GM18907 (cell line): ENCODE results near the gene ELP5.
"Not testable (repeated sequence)": the region's sequence is repeated elsewhere in the genome, so short reads cannot be mapped to it uniquely, and the experiment has no call there.

Source experiments
- ATAC-seq: cut with Tn5 transposase; IDR thresholded peaks from one replicate; pipeline ENCODE4 v1.9.1; 2021; ENCODE audit warnings: mild to moderate bottlenecking, moderate library complexity; ENCODE audit not compliant: unreplicated experiment

The ELP5 gene

DNA sequence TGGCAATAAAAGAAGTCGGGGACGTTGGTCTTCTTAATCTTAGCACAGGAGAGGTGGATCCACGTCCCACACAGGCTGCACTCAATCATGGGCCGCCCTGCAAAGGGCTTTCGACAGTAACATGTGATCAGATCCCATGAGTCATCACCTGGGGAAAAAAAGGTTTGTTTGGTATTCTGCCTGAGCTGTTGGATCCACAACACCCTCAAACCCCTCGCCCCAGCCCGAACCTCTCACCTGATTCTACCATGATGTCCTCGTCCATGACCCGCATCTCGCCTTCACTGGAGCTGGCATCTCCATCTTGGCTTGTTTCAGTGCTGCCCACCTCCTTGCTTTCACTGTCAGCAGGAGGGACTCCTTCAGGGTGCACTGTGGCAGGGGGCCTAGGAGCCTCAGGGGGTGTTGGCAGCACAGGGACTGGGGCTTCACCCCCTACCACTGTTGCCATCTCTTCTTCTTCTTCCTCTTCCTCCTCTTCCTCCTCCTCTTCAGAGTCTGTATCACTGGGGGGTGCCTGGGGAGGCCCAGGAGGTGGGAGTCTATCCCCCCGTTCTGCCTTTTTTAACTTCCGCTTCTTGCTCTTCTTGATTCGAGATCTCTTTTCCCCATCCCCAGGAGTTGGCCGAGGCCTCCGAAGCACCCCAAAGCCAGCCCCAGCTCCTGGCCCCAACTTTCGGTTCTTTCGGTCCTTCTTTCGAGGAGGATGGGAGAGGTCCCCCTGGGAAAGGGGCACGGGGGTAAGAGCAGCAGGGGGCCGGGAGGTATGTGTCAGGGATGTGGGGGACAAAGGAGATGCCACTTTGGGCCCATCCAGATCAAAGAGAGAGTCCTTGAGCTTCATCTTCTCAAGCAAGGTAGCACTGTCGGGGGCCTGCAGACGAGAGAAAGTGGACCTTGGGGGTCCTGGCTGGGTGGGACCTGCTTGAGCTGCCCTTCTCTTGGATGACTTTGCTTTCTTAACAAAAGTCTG is 16.0 kb upstream of the ELP5 start:
- no peak for ATAC-seq

DNA sequence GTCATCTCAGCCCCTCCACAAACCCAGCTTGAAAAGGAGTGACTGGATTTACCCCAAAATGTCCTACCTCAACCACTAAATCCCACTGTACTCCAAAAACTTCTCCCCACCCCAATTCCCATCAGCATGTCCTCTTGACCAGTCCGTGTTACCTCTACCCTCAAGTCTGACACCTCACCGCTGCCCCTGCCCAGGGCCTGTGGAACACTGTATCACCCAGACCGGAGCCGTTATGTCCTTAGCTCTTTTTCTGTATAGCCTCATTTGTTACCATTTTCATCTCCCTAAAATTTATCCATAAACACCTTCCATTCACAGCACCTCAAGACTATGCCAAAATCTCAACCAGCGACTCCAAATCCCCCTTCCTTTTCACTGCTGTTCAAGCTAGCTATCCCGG is 15.2 kb upstream of the ELP5 start:
- ATAC-seq: no peak

DNA sequence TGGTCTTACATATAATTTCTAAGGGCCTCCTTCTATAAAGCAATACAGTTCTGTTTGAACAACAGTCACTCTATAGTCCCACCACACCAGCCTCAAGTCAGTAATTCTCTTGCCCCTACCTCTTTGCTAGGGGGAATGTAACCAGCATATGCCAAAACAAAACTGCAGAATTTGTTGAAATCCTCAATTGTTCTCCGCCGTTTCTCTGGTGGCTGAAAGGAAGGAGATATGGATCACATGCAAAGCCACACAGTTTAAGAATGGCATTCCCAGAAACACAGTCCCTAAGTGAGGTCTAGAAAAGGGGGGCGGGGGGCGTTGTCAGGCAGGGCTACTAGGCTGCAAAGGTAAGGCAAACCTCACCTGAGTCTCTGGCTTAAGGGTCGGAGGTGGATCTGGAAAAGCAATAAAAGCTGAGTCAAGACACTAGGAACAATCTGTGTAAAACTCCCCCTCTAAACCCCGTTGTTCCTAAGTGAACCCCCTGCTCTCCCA is 14.7 kb upstream of the ELP5 start:
- no peak for ATAC-seq

DNA sequence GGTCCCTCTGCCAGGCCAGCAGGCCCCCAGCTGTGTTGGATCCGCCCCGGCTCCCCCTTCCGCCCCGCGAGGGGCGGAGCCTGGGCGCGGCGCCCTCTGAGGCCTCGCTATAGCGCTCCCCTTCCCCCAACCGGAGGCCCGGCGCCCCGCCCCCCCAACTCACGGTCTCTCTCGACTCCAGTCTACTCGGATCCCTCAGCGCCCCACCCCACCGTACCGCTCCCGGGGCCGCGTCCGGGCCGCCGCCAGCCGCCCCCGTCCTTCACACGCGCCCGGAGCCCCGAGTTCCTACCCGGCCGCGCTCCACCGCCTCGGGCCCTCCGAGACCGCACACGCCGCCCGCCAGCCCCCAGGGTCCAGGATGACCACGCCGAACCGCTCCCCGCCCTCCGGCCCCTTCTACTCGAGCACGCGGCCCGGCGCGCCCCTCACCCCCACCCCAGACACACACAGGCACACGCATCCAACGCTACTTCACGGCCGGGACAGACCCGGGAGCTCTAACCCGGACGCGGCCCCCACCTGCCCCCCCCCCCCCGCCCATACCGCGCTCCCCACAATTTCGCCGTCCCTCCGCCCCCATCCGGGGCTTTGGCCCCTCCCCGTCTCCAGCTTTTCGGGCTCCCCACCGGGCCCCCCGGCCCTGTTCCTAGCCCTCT is 14.1 kb upstream of the ELP5 start:
- ATAC-seq: peak; percentile 10

DNA sequence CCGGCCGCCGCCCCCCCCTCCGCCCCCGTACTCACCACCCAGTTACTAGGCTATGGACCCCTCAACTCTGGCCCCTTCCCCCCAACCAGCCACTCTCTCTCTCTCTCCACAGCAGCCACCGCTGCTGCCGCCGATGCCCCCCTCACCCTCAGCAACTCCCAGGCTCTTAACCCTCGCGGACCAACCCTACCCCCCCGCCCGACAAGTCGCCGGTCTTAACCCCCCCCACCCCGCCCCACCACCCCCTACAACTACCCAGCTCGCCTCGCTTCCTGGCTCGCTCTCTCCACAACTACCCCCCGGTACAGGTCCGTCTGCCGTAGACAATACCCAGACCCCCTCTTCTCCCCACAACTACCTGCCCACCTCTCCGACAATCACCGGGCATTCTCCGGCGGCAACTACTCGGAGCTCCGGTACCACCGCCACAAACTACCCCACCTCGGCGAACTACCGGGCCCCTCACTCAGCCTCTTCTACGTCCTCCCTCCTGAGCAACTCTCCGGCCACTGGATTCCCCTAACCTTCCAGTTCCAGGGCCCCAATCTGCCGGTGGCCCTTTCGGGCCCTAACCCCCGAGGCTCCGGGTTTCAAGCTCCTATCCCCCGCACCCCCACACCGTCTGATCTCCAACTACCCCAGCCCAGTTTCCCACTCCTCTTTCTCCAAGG is 13.5 kb upstream of the ELP5 start:
- ATAC-seq: no peak

DNA sequence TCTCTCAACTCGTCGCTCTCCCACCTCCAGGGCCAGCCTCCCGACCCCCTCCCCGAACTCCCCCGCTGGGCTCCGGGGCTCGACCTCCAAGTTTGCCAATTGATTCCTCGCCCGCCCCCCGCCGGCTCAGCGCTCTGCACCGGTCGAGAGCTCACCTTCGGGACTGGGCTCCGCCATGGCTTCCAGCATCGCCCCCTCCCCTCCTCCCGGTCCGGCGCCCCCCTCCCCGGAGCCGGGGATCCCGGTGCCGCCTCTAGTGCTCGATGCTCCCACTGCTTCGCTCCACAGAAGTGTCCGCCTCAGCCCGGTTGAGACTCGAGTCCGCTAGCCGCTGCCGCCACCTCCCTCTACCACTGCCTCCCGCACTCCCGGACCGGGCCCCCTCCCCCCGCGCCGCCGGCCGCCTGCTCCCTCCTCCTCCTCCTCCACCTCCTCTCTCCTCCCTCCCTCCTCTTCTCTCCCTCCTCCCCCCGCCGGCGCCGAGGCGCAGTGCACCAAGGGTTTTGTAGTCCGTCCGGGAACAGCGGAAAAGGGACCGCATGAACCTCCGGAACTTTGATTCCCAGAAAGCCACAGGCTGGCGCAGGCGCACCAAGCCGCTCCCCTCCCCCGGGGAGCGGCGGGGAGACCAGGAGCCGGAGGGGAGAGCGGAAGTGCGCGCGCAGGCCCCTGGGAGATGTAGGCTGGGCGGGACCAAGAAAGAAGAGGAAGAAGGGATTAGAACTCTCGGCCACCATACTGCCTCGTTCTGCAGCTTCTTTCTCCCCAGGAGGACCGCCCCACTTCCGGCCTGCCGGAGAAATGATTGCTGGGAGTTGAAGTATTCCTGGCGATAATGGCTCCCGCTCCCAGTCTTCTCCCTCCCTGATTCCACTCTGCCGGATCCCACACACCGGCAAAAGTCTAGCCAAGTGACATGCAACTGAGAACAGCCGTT is 12.7 kb upstream of the ELP5 start, which contains the start of gene PHF23:
TSS of gene PHF23 (minus strand) at position 367 of the 937 bp plus-strand sequence. CDS start at position 189, 178 bp downstream.
- peak; percentile 54 for ATAC-seq

DNA sequence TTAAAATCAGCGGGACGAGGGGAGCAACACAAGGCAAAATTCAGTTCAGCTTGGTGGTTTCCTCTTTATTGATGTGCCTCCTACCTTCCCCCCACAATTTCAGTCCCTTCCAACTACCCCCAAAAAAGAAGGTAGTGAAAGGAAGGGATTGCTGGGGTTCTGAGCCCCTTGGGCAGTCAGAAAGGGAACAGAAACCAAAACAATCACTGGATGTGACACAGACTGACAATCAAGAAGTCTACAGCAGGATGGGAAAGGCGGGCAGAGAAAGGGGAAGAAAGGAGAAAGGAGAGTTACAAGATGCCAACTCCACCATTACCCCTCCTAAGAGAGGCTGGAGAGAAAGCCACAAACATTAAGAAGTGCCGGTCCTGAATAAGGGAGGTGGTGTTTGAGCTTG is 11.6 kb upstream of the ELP5 start:
- no peak for ATAC-seq

DNA sequence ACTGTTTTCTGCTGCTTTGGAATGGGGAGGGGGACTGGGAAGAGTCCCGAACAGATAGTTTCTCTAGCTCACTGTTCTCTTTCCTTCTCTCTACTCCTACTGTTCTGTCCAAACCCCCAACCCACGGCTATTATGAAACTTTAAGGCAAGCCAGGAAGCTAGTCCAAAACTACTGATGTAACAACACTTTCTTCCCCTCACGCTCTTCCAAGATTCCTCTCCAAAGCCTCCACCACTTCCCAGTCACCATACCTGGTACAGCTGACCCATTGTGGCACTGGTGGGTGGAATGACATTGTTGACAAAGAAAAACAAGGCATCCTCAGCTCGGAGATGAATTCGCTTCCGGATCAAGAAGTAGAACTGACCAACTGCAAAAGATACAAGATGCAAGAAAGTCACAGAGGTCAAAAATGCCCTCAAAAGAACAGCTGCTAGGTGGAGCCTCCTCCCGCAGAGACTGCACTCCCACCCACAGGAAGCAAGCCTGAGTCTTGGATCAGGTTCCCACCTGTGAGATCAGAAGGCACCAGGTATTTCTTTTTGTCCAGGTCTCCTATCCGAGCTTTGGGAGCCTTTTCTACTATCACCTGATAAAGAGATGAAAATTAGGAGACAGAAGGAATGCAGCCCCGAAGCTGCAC is 10.8 kb upstream of the ELP5 start:
- no peak for ATAC-seq

DNA sequence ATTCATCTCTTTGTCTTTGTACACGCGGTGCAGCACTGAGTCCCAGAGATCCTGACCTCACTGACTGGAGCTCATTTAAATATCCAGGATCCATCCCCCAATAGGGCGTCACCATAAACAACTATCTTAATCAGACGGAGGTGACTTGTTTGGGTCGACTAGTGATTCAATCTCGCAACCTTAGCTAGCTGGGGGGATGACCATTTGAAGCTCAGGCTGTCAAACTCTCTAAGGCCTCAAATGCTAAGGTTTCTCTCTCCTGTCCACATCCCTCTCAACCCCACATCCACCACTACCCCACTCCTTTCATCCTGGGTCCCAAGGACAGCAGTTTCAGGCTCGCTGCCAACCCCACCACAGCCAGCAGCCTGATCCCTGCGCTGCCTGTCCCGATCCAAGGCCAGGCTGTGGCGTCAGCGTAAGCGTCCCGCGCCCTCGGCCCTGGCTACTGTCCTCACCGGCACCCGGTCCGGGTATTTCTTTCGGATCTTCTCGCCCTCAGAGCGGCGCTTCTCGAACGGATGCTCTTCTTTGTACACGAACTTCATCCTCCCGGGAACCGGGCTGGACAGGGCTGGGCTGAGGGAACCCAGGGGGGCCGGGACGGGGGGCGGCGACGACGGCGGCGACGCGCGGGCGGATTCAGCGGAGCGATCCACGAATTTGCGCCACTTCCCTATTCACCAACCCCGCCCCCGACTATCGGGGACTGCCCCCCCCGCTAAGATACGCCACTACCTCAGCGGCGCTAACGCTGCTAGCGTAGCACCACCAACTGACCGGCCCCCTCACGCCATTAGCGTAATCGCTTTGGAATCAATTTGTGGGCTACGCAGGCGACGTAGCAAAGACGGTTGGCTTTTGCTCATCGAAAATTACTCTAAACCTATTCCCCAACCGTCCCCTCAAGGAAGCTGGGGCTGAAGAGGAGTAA is 10.0 kb upstream of the ELP5 start, which contains the start of gene GABARAP:
TSS of gene GABARAP (minus strand) at position 667 of the 934 bp plus-strand sequence. CDS start at position 548, 119 bp downstream.
- ATAC-seq: peak; percentile 29

DNA sequence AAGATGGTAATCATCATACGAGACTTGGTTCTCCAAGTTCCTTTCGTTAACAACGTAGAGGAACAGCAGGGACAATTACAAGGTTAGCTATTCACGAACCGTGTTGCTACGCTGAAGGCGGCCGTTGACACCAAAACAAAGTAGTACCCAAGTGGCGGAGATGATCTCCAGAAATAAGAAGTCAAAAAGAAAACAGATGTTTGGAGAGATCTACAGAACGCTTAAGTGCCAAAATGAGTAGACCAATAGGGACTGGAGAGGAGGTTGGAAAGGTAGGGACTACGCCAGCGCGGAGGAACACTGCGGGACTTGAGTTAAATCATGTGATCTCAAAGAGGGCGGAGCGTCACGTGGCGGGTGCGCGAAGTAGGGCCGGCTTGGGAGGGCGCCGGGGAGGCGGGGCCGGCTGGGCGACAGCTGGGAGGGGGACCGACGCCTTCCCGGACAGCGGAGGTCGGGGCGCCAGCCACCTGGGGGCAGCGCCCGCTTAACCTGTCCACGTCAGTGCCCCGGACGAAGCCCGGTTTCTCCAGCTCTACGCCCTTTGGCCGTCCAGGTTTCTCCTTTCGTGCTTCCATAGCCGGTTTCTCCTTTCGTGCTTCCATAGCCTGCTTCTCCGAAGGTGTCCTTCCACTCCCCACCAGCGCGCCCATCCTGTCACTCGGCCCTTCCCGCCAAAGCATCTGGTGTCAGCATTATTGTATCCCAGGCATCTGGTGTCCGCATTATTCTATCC is 9.1 kb upstream of the ELP5 start:
- peak; percentile 48 for ATAC-seq

DNA sequence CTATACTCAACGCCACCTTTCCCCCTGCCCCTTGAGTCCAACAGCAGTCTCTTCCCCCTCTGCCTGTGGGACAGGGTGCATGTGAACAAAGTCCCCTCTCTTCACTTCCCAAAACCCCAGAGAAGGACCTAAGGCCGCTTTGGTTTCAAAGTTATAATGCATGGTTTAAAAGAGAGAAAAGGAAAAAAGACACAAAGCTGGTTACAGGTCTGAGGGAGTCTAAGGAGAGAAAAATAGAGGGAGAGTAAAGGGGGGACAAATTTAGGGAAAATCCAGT is 8.6 kb upstream of the ELP5 start:
- no peak for ATAC-seq

DNA sequence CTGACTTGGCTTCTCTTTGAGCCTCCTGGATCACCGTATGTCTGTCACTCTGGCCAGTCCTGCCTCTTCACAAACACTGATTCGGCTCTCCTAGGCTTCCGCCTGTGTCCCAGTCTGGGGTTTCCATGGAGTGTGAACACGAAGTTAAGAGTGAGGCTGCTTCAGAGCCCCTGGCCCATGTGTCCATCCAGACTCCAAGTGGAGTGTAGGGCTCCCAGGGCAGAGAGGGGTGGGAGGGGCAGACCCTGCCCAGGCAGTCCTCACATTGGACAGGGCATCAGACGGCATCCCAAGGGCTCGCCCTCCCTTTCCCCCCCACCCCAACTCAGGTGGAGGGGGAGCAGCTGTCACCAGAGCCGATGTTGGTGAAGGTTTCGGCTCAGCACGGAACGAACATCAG is 8.2 kb upstream of the ELP5 start:
- not testable (repeated sequence) for ATAC-seq

DNA sequence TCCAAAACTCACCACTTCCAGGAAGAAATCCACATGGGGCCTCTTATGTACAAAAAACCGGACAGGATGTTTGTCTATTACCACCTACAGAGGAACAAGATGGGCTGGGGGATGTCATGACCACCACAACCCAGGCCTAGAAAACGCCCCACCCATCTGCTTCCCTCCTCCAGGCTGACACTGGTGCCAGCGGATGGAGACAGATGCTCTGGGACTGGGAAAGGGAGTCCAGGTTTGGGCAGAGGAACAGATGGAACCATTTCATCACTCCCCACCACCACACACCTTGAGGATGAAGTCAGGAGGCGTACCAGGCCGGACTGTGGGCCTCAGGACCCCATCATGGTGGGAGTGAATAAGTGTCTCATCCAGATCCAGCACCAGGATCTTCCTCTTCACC is 5.2 kb upstream of the ELP5 start:
- no peak for ATAC-seq

DNA sequence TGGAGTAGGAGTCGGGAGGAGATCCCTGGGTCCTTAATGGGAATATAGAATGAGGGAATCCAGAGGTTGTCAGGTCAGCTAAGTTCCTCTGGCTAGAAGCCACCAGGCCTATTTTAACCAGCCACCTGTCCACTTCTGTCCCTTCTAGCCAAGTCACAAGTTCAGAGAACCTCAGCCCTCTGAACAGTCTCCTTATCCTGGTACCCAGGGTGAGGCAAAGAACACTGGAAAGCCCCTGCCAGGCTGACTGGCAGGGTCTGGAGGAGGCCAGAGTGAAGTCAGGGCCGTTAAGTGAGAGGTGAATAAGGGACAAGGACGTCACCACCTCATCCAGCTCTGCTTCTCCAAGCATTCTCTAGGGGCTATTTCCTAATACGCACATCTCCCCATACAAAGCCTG is 3.2 kb upstream of the ELP5 start:
- no peak for ATAC-seq

DNA sequence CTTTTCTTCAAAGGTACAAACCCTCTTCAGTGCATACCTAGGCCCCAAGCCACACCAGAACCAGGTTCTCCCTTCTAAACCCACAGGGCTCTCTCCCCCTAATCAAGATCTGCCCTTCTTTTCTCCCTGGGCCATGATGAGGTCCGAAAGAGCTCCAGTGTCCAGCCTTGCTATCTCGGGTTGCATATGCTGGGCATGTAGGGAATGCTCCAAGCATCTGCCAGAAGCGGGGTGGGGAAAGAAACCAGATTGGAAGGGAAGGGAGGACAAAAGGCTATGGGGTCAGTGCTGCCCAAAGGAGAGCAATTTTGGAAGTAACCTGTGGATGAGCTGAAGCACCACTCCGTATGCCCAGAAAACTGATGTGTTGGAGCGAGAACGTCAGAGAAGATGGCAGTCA is 2.8 kb upstream of the ELP5 start:
- ATAC-seq: no peak

DNA sequence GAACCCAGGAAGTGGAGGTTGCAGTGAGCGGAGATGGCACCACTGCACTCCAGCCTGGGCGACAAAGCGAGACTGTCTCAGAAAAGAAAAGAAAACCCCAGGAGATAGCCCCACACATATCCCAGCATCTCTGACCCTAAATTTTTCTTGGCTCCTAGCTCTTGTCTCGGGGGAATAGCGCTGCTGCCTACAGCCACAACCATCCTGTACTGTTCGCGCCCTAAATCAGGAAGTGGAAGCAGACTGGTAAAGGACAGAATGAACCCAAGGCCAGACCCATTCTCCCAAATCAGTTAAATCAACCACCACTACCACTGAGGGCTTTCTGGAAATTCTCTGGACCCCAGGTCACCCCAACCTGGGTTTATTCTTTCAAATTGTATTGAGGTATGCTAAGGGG is 2.2 kb upstream of the ELP5 start:
- no peak for ATAC-seq

DNA sequence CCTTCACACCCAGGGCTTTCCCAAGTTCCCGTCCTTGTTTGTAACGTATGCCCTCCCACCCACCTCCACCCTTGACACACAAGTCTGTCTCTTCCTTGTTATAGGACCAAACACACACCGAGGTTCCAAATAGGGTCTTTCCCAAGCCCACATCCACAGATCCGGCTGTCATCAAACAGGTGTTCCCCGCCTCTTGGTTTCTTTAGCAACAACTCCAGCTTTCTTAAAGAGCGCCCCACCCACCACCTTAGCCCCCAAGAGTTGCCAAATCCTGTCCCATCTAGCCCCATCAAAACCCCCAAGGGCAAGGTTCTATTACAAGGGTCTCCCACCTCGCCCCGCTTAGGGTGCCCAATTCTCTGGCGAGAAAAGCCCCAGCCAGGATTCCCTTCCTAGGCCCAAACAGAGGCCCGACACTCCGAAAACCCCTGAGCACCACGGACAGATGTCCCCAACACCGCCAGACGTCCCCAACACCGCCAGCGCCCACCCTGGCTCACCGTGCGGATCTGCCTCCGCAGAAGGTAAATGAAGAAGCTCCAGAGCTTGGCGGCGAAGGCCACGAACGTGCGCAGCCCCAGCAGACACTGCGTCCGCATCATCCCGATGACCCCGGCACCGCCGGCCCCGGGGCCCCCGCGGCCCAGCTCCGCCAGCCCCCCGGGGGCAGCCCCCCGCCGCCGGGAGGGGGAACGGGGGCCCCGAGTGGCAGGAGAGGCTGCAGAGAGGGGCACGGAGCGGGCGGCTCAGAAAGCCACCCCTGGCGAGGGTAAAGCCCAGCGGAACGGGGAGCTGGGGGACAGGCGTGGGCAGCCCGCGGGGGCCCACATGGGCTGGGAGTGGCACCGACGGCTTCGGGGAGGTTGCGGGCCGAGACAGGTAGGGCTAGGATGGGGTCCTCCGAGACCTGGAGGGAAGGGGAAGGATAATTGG is 1.1 kb upstream of the ELP5 start:
- no peak for ATAC-seq
